ENCODE measurements around the gene ADAM23.

ADAM23 gene

DNA sequence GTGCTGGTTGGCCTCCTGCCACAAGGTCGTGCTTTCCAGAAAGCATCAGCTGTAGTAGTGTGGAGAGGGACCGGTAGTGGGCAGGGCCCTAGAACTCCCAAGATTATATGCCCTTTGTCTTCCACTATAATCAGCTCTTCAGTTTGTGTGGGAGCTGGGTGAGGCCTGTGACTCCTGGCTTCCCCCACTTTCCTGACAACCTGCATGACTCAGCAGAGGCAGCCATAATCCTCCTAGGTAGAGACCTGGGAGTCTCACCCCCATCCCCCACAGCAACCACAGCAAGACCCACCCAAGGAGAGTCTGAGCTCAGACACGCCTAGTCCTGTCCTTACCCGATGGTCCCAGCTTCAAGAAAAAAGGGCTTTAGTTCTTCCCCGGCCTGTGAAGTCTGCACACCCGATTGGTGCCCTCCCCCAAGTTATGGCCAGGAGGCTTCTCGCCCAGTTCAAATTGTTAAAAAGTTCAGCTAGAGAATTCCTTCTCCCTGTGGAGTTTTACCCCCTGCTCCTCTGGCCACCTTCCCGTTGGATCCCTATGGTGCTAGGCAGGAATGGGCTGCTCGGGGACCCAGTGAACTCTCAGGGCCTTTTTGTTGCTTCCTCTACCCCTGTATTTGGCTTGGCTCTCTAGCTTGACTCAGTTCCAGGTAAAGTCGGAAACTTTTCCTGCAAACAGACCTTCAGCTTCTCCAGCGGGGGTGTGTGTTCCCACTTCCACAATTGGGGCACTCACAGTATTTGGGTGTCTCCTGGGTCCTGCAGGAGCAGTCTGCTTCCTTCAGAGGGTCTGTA, 141.2 kb downstream of the ADAM23 start:
- no peak for TF ChIP-seq ZFX (IDR thresholded peaks at IDR 0.05; ENCODE audit: borderline replicate concordance)
- TF ChIP-seq, protein P1, sequence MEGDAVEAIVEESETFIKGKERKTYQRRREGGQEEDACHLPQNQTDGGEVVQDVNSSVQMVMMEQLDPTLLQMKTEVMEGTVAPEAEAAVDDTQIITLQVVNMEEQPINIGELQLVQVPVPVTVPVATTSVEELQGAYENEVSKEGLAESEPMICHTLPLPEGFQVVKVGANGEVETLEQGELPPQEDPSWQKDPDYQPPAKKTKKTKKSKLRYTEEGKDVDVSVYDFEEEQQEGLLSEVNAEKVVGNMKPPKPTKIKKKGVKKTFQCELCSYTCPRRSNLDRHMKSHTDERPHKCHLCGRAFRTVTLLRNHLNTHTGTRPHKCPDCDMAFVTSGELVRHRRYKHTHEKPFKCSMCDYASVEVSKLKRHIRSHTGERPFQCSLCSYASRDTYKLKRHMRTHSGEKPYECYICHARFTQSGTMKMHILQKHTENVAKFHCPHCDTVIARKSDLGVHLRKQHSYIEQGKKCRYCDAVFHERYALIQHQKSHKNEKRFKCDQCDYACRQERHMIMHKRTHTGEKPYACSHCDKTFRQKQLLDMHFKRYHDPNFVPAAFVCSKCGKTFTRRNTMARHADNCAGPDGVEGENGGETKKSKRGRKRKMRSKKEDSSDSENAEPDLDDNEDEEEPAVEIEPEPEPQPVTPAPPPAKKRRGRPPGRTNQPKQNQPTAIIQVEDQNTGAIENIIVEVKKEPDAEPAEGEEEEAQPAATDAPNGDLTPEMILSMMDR (IDR thresholded peaks at IDR 0.05) = no peak
- H3K27ac ChIP-seq = no peak overlapping the region

DNA sequence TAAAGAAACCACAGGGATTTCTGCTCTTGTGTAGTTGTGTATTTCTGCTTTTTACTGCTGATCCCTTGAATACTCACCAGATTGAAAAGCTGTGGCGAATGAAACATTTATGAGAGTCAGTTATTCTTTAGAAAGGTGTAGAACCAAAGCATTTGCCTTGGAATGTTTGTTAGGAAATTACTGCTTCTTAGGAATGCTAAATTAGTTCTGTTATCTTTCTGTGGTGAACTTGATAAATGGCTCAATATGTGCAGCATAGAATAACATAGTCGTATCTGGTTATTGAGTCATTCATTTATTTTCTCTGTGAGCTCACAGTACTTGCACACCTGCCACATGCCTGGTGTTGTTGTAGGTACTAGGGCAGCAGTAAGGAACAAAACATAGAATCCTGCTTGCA, 142.0 kb downstream of the ADAM23 start:
- no peak overlapping the region for H3K27ac ChIP-seq
- TF ChIP-seq, protein P1 (IDR thresholded peaks at IDR 0.05) = no peak
- no peak for TF ChIP-seq ZFX (IDR thresholded peaks at IDR 0.05; ENCODE audit: borderline replicate concordance)

DNA sequence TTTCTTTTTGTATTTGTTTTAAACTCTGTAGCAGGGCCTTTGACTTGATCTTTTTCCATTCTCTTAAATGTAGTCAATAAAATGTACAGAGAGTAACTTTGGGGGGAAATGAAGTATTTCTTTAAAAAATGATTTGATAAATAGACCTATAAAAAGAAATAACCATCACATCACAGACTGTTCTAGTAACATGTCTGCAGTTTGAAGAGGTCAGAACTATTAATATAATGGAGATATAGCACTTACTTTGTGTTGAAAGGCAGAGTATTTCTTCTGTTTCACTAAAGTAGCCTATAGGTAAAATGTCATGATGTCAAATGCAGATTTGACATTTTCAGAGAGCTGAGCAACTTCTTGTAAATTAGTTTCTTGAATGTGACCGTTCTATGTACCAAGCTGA, 143.3 kb downstream of the ADAM23 start:
- H3K27ac ChIP-seq = no peak overlapping the region
- no peak for TF ChIP-seq ZFX (IDR thresholded peaks at IDR 0.05; ENCODE audit: borderline replicate concordance)
- TF ChIP-seq, protein P1 (IDR thresholded peaks at IDR 0.05) = no peak

DNA sequence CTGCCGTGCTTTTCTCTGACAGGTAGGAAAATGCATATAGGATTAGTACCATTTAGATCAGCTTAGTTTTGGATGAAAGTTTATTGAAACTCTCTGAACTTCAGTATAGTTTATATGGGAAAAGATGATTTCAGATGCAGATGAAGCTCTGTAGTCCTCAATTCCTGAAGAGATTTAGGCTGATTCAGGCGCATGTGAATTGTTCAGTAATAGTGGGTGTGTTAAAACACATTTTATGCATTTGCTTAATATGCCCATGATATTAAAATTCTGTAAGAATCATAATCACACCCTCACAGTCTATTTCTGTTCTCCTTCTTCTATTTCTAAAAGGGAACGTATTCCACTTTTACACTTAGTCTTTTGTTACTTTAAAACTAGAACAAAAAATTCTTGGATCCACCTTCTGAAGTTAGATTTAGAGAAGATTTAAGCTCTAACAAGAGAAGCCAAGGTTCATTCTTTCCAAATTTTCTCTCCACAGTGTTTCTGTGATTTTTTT, 154.4 kb downstream of the ADAM23 start:
- no peak overlapping the region for H3K27ac ChIP-seq
- no peak for TF ChIP-seq ZFX (IDR thresholded peaks at IDR 0.05; ENCODE audit: borderline replicate concordance)
- TF ChIP-seq, protein P1 (IDR thresholded peaks at IDR 0.05) = no peak

DNA sequence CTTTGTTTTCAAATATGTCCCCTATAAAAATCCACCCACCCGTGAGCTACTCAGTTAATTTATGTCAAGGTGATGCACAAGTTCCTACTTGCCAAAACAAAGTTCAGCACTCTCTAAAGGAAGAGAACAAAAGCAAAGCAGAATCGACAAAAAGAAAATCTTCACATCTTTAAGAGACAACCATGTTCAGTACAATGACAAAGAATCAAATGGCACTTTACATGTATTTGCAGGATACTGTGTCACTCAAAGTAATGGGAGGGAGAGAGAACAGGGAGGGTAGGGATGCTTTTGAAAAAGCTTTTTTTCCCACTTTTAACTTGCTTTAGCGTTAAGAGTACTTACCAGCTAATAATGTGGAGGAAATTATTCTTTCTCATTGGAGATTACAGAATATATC, 159.9 kb downstream of the ADAM23 start:
- no peak overlapping the region for H3K27ac ChIP-seq

DNA sequence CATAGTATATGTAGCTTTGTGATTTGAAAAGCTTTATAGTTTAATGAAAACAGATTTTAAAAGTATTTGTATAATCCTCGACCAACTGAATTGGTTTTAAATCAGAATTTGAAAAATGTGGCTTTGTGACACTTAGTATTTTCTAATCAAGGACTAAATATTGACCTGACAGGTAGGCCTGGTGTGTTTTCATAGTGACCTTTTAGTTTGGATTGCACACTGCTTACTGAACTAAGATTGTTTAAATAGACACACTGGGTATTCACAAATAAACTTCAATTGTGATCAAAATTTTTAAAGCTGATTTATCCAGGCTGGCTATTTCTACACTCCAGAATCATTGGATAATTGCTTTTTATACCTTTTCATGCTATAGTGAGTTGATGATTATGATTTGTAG, 167.1 kb downstream of the ADAM23 start:
- H3K27ac ChIP-seq = no peak overlapping the region
- no peak for TF ChIP-seq ZFX (IDR thresholded peaks at IDR 0.05; ENCODE audit: borderline replicate concordance)
- TF ChIP-seq, protein P1 (IDR thresholded peaks at IDR 0.05) = no peak

More for the DNA sequence above, 159.9 kb downstream of the ADAM23 start:
- TF ChIP-seq, protein P1 (IDR thresholded peaks at IDR 0.05) = no peak
- no peak for TF ChIP-seq ZFX (IDR thresholded peaks at IDR 0.05; ENCODE audit: borderline replicate concordance)

DNA sequence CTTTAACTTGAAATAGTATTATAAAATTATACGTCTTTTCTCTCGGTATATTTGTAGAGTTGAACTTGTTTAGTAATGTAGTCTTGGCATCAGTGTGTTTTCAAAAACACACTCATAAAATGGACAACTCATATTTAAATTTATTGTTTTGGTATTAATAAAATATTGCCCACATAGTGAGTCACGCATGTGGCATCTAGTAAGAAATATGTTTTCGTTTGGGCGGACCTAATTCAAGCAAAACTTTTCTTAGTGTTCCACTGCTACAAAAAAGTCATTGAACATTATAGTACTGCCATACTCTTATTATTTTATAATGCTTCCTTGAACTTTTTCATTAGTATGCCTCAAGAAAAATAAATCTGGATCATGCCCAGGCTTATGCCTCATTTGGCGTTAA, 167.9 kb downstream of the ADAM23 start:
- no peak overlapping the region for H3K27ac ChIP-seq
- TF ChIP-seq ZFX (IDR thresholded peaks at IDR 0.05; ENCODE audit: borderline replicate concordance) = no peak
- TF ChIP-seq, protein P1 (IDR thresholded peaks at IDR 0.05) = no peak
